Measurements from ENCODE around the gene SEZ6L.

SEZ6L gene

DNA sequence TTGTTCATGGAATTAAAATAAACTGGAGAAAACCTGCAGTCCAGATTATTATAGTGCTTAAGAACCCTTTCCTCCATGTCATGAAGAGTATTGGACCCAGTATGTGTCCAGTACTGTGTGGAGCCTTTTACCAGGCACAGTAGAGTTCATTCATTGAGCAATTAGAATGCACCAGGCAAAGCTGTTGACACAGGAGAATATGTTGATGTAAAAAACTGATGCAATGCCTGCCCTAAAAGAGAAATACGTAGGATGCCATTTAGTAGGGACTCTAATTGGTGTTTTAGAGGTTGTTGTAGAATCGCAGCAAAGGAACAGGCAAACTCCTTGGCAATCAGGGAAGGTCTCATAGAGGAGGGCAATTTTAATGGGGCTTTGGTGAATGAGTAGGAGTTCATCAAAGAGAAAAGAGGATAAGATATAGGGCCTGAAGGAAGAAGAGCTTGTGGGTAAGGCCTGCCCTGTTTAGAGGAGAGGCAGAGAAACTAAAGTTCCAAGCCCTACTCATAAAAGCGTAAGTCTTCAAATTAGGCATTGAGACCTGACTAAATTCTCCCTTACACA, 126.4 kb downstream of the SEZ6L start:
- Histone ChIP-seq H3K9me3 (ENCODE audit: control insufficient read depth in 2 of 2, low read length in 2 of 2) (no peaks in the 10 kb centered on the region), H3K9ac (ENCODE audit: low read length in 2 of 2) (no peak overlapping the region), H3K4me1 (ENCODE audit: control insufficient read depth, insufficient read depth, low read length) (no peaks in the 10 kb centered on the region), H3K27me3 (ENCODE audit: control insufficient read depth in 1 of 2, insufficient read depth in 2 of 2, low read length in 2 of 2) (peaks cover 0 to 5% of the 10 kb centered on the region in 2 donors), H3K36me3 (ENCODE audit: control insufficient read depth in 2 of 2, insufficient read depth in 2 of 2, low read length in 2 of 2) (no peaks in the 10 kb centered on the region), H3K4me3 (ENCODE audit: low read length in 2 of 2) (no peak overlapping the region), H3K27ac (ENCODE audit: low read length) (no peak overlapping the region)

DNA sequence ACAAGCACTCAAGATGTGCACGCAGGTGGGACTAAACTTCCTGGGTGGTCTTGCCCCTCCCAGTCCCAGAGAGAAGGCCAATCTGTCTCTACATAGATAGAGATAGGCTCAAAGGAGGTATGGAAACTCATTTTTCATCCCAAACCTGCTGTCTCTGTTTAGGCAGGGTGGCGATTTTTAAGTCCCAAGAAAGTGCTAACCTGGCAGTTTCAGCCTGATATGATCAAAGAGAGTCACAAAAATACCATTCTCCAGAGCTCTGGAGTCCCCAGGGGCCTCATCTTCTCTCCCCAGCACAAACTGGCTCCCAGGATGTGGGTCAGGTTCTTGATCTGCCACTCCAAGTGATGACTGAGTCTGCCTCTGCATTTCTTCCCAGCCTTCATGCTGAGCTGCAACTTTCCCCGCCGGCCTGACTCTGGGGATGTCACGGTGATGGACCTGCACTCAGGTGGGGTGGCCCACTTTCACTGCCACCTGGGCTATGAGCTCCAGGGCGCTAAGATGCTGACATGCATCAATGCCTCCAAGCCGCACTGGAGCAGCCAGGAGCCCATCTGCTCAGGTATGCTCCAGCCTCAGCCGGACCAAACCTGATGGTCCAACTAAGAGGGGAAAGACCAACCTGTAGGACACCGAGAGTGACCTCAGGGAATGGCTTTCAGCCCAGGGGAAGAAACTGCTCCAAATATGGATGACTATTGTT, 129.5 kb downstream of the SEZ6L start:
- Histone ChIP-seq H3K9me3 (ENCODE audit: control insufficient read depth in 2 of 2, low read length in 2 of 2) (no peaks in the 10 kb centered on the region), H3K27me3 (ENCODE audit: control insufficient read depth in 1 of 2, insufficient read depth in 2 of 2, low read length in 2 of 2) (peaks cover 9 to 14% of the 10 kb centered on the region in 2 donors)

DNA sequence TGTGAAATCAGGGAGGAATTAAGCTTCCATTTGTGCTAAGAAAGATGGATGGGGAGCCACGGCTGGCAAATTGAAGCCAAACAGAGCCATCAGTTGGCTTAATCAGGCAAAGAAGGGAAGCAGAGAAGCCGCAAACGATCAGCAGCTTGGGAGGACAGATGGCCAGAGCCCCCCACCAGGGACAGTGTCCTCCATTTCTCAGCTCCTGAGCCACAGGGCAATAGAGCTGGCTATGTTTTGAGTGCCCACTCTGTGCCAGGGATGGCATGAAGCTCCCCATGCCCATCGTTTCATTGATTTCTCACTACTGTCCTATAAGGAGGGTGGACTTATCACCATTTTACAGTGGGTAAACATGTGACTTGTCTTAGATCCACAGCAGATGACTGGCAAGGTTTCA, 133.5 kb downstream of the SEZ6L start:
- H3K27ac ChIP-seq (ENCODE audit: low read length) = no peak overlapping the region
- no peaks in the 10 kb centered on the region for H3K4me1 ChIP-seq (ENCODE audit: control insufficient read depth, insufficient read depth, low read length)
- H3K27me3 ChIP-seq (ENCODE audit: control insufficient read depth in 1 of 2, insufficient read depth in 2 of 2, low read length in 2 of 2) = peaks cover 9 to 10% of the 10 kb centered on the region in 2 donors

More for the DNA sequence above, 129.5 kb downstream of the SEZ6L start:
- H3K4me1 ChIP-seq (ENCODE audit: control insufficient read depth, insufficient read depth, low read length) = no peaks in the 10 kb centered on the region
- H3K27ac ChIP-seq (ENCODE audit: low read length) = no peak overlapping the region
- H3K4me3 ChIP-seq (ENCODE audit: low read length in 2 of 2) = no peak overlapping the region
- H3K9ac ChIP-seq (ENCODE audit: low read length in 2 of 2) = no peak overlapping the region
- no peaks in the 10 kb centered on the region for H3K36me3 ChIP-seq (ENCODE audit: control insufficient read depth in 2 of 2, insufficient read depth in 2 of 2, low read length in 2 of 2)

DNA sequence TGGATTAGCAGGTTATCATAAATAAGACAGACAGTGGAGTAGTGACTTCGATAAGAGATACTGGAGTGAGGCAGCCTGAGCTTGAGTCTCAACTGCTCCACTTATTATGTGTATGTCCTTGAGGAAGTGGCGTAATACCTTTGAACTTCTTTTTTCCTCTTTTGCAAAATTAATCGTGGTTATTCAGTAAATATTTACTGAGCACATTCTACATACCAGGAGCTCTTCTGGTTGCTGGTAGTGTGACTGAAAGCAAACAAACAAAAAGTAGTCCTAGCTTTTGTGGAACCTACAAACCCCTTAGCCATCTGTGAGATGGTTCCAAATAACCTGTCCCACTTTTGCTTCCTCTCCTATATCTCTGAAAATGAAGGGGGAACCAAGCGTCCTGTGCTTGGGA, 134.2 kb downstream of the SEZ6L start:
- no peak overlapping the region for H3K9ac ChIP-seq (ENCODE audit: low read length in 2 of 2)
- H3K27me3 ChIP-seq (ENCODE audit: control insufficient read depth in 1 of 2, insufficient read depth in 2 of 2, low read length in 2 of 2) = peaks cover 9 to 10% of the 10 kb centered on the region in 2 donors
- H3K36me3 ChIP-seq (ENCODE audit: control insufficient read depth in 2 of 2, insufficient read depth in 2 of 2, low read length in 2 of 2) = no peaks in the 10 kb centered on the region
- H3K4me3 ChIP-seq (ENCODE audit: low read length in 2 of 2) = no peak overlapping the region
- H3K27ac ChIP-seq (ENCODE audit: low read length) = no peak overlapping the region
- H3K4me1 ChIP-seq (ENCODE audit: control insufficient read depth, insufficient read depth, low read length) = no peaks in the 10 kb centered on the region
- no peaks in the 10 kb centered on the region for H3K9me3 ChIP-seq (ENCODE audit: control insufficient read depth in 2 of 2, low read length in 2 of 2)

More for the DNA sequence above, 133.5 kb downstream of the SEZ6L start:
- Histone ChIP-seq H3K9me3 (ENCODE audit: control insufficient read depth in 2 of 2, low read length in 2 of 2) (no peaks in the 10 kb centered on the region), H3K36me3 (ENCODE audit: control insufficient read depth in 2 of 2, insufficient read depth in 2 of 2, low read length in 2 of 2) (no peaks in the 10 kb centered on the region), H3K4me3 (ENCODE audit: low read length in 2 of 2) (no peak overlapping the region), H3K9ac (ENCODE audit: low read length in 2 of 2) (no peak overlapping the region)

DNA sequence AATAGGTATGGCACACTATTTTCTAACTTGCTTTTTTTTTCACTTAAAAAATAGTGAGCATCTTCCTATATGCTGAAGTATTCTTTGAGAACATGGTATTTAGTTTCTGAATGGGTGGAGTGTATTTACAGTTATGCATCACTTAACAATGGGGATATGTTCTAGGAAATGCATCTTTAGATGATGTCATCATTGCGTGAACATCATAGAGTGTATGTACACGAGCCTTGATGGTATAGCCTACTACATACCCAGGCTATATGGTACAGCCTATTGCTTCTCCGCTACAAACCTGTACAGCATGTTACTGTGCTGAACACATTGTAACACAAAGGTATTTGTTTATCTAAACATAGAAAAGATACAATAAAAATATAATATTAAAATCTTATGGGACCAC, 135.5 kb downstream of the SEZ6L start:
- Histone ChIP-seq H3K9ac (ENCODE audit: low read length in 2 of 2) (no peak overlapping the region), H3K4me3 (ENCODE audit: low read length in 2 of 2) (no peak overlapping the region), H3K27ac (ENCODE audit: low read length) (no peak overlapping the region), H3K36me3 (ENCODE audit: control insufficient read depth in 2 of 2, insufficient read depth in 2 of 2, low read length in 2 of 2) (no peaks in the 10 kb centered on the region), H3K4me1 (ENCODE audit: control insufficient read depth, insufficient read depth, low read length) (no peaks in the 10 kb centered on the region), H3K9me3 (ENCODE audit: control insufficient read depth in 2 of 2, low read length in 2 of 2) (no peaks in the 10 kb centered on the region), H3K27me3 (ENCODE audit: control insufficient read depth in 1 of 2, insufficient read depth in 2 of 2, low read length in 2 of 2) (peaks cover 9 to 10% of the 10 kb centered on the region in 2 donors)

DNA sequence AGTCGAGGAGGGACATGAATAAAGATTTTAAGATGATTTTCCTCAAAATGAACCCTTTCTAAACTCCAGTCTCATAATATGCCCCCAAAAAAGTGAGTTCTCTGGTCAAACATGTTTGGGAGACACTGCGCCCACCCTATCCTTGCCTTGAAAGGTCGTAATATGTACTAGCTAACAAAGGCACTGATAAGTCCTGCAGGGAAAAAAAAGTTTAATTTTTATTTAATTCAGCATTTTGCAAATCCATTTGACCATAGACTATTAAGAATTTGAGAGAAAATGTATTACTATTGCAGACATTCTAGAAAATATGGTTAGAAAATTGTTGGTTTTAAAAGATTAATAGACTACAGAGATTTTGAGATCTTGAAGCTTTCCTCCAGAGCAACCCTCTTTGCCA, 139.2 kb downstream of the SEZ6L start:
- Histone ChIP-seq H3K9me3 (ENCODE audit: control insufficient read depth in 2 of 2, low read length in 2 of 2) (no peaks in the 10 kb centered on the region), H3K27ac (ENCODE audit: low read length) (no peak overlapping the region), H3K36me3 (ENCODE audit: control insufficient read depth in 2 of 2, insufficient read depth in 2 of 2, low read length in 2 of 2) (no peaks in the 10 kb centered on the region), H3K4me1 (ENCODE audit: control insufficient read depth, insufficient read depth, low read length) (no peaks in the 10 kb centered on the region), H3K9ac (ENCODE audit: low read length in 2 of 2) (no peak overlapping the region), H3K4me3 (ENCODE audit: low read length in 2 of 2) (no peak overlapping the region), H3K27me3 (ENCODE audit: control insufficient read depth in 1 of 2, insufficient read depth in 2 of 2, low read length in 2 of 2) (peaks cover 2 to 5% of the 10 kb centered on the region in 2 donors)

DNA sequence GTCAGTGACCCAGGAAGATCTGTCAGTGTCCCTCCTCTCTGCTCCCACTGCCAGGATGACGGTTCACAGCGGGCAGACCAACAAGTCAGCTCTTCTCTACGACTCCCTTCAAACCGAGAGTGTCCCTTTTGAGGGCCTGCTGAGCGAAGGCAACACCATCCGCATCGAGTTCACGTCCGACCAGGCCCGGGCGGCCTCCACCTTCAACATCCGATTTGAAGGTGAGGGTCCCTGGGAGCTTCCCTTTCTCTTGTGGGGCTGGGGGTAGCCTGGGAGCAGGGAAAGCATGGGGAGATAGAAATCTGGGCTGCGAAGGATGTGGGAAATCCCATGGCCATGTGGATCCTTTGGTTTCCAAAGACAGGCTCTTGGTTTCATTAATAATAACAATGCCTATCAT, 141.4 kb downstream of the SEZ6L start:
- no peak overlapping the region for H3K27ac ChIP-seq (ENCODE audit: low read length)
- H3K9ac ChIP-seq (ENCODE audit: low read length in 2 of 2) = no peak overlapping the region
- H3K4me3 ChIP-seq (ENCODE audit: low read length in 2 of 2) = no peak overlapping the region
- no peaks in the 10 kb centered on the region for H3K4me1 ChIP-seq (ENCODE audit: control insufficient read depth, insufficient read depth, low read length)
- no peaks in the 10 kb centered on the region for H3K9me3 ChIP-seq (ENCODE audit: control insufficient read depth in 2 of 2, low read length in 2 of 2)
- H3K27me3 ChIP-seq (ENCODE audit: control insufficient read depth in 1 of 2, insufficient read depth in 2 of 2, low read length in 2 of 2) = peaks cover 2 to 8% of the 10 kb centered on the region in 2 donors
- no peaks in the 10 kb centered on the region for H3K36me3 ChIP-seq (ENCODE audit: control insufficient read depth in 2 of 2, insufficient read depth in 2 of 2, low read length in 2 of 2)

DNA sequence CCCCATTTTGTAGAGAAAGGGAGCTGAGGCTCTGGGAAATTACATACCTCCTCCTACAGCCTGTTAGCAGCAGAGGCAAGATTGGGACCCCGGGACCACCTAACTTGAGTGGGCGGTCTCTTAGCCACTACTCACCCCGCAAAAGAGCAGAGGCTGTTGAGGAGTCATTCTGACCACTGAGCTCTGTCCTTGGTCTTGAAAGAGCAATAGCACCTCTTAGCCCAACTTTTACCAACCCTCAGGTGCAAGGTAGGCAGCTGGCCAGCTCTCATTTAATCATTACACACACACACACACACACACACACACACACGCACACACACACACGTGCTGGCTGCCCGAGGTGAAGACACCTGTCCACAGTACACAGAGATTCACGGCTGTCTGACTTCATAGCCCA, 144.0 kb downstream of the SEZ6L start:
- Histone ChIP-seq H3K27me3 (ENCODE audit: control insufficient read depth in 1 of 2, insufficient read depth in 2 of 2, low read length in 2 of 2) (peaks cover 2 to 8% of the 10 kb centered on the region in 2 donors), H3K4me3 (ENCODE audit: low read length in 2 of 2) (no peak overlapping the region), H3K4me1 (ENCODE audit: control insufficient read depth, insufficient read depth, low read length) (no peaks in the 10 kb centered on the region), H3K27ac (ENCODE audit: low read length) (no peak overlapping the region), H3K36me3 (ENCODE audit: control insufficient read depth in 2 of 2, insufficient read depth in 2 of 2, low read length in 2 of 2) (no peaks in the 10 kb centered on the region), H3K9me3 (ENCODE audit: control insufficient read depth in 2 of 2, low read length in 2 of 2) (no peaks in the 10 kb centered on the region), H3K9ac (ENCODE audit: low read length in 2 of 2) (no peak overlapping the region)

DNA sequence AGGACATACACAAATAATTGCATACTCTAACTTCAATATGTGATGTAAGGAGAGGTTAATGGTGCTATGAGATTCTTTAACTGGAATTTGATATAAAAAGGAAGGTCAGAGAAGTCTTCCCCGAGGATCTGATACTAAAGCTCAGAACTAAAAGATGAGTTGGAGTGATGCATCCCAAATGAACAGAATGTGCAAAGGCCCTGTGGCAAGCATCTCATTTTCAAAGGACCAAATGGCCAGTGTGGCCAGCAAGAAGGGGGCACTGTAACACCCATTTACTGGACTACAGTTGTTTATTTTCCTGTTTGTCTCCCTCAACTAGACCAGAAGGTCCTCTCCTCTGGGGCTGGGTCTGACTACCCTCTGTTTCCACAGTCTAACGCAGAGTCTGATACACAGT, 144.9 kb downstream of the SEZ6L start:
- Histone ChIP-seq H3K36me3 (ENCODE audit: control insufficient read depth in 2 of 2, insufficient read depth in 2 of 2, low read length in 2 of 2) (no peaks in the 10 kb centered on the region), H3K4me3 (ENCODE audit: low read length in 2 of 2) (no peak overlapping the region), H3K27me3 (ENCODE audit: control insufficient read depth in 1 of 2, insufficient read depth in 2 of 2, low read length in 2 of 2) (peaks cover 2 to 8% of the 10 kb centered on the region in 2 donors), H3K27ac (ENCODE audit: low read length) (no peak overlapping the region), H3K9ac (ENCODE audit: low read length in 2 of 2) (no peak overlapping the region), H3K9me3 (ENCODE audit: control insufficient read depth in 2 of 2, low read length in 2 of 2) (no peaks in the 10 kb centered on the region), H3K4me1 (ENCODE audit: control insufficient read depth, insufficient read depth, low read length) (no peaks in the 10 kb centered on the region)

DNA sequence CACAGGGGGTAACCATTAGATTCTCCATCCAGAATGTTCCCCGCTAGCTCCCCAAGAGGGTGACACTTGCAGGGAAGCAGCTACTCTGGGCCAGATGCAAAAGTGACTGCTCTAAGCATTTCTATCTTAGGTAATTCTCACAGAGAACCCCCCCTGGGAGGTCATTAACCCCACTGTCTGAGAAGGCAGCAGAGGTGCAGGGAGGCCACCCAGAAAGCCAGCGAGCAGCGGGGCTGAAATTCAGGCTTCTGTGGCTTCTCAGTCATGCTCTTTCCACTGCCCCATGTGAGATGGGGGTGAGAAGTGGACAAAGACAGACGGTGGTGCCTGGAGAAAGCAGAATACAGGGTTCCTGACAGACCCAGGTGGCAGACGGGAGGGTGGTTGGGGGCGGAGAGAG, 145.4 kb downstream of the SEZ6L start:
- no peak overlapping the region for H3K4me3 ChIP-seq (ENCODE audit: low read length in 2 of 2)
- H3K27me3 ChIP-seq (ENCODE audit: control insufficient read depth in 1 of 2, insufficient read depth in 2 of 2, low read length in 2 of 2) = peaks cover 2 to 10% of the 10 kb centered on the region in 2 donors
- H3K4me1 ChIP-seq (ENCODE audit: control insufficient read depth, insufficient read depth, low read length) = no peaks in the 10 kb centered on the region
- no peak overlapping the region for H3K9ac ChIP-seq (ENCODE audit: low read length in 2 of 2)
- no peaks in the 10 kb centered on the region for H3K9me3 ChIP-seq (ENCODE audit: control insufficient read depth in 2 of 2, low read length in 2 of 2)
- no peak overlapping the region for H3K27ac ChIP-seq (ENCODE audit: low read length)
- no peaks in the 10 kb centered on the region for H3K36me3 ChIP-seq (ENCODE audit: control insufficient read depth in 2 of 2, insufficient read depth in 2 of 2, low read length in 2 of 2)

DNA sequence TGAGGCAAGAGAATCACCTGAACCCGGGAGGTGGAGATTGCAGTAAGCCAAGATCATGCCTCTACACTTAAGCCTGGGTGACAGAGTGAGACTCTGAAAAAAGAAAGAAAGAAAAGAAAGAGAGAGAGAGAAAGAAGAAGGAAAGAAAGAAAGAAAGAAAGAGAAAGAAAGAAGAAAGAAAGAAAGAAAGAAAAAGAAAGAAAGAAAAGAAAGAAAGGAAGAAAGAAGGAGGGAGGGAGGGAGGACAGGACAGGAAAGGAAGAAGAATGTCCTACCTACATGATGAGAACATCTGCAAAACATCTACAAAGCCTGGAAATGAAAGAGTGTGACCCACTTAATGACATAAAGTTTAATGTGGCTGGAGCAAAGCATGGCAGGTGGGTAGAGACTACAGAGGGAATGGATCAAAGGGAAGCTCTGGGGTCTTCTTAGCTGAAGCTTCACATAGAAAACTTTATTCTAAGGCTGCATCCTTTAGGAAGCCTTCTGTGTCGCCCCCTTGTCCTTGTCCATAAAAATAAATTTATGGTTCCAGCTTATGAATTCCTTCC, 147.5 kb downstream of the SEZ6L start:
- Histone ChIP-seq H3K4me1 (ENCODE audit: control insufficient read depth, insufficient read depth, low read length) (peaks cover 6% of the 10 kb centered on the region), H3K36me3 (ENCODE audit: control insufficient read depth in 2 of 2, insufficient read depth in 2 of 2, low read length in 2 of 2) (no peaks in the 10 kb centered on the region), H3K9ac (ENCODE audit: low read length in 2 of 2) (no peak overlapping the region), H3K4me3 (ENCODE audit: low read length in 2 of 2) (no peak overlapping the region), H3K27ac (ENCODE audit: low read length) (no peak overlapping the region), H3K27me3 (ENCODE audit: control insufficient read depth in 1 of 2, insufficient read depth in 2 of 2, low read length in 2 of 2) (peaks cover 0 to 9% of the 10 kb centered on the region in 2 donors), H3K9me3 (ENCODE audit: control insufficient read depth in 2 of 2, low read length in 2 of 2) (no peaks in the 10 kb centered on the region)
